NCI-H2029 treated with DMSO at 0.1 percent for 48 hours (cell line): Measurements from ENCODE around the gene ARID4B.
A peak's percentile ranks its signal among the peaks of the same experiment; 100 is the strongest.
"Not testable (repeated sequence)": the region's sequence is repeated elsewhere in the genome, so short reads cannot be mapped to it uniquely, and the experiment has no call there.

Source experiments
- DNase-seq: peaks from one replicate; lab custom pipeline; 2025; lab: John Stamatoyannopoulos, UW

ARID4B gene, protein sequence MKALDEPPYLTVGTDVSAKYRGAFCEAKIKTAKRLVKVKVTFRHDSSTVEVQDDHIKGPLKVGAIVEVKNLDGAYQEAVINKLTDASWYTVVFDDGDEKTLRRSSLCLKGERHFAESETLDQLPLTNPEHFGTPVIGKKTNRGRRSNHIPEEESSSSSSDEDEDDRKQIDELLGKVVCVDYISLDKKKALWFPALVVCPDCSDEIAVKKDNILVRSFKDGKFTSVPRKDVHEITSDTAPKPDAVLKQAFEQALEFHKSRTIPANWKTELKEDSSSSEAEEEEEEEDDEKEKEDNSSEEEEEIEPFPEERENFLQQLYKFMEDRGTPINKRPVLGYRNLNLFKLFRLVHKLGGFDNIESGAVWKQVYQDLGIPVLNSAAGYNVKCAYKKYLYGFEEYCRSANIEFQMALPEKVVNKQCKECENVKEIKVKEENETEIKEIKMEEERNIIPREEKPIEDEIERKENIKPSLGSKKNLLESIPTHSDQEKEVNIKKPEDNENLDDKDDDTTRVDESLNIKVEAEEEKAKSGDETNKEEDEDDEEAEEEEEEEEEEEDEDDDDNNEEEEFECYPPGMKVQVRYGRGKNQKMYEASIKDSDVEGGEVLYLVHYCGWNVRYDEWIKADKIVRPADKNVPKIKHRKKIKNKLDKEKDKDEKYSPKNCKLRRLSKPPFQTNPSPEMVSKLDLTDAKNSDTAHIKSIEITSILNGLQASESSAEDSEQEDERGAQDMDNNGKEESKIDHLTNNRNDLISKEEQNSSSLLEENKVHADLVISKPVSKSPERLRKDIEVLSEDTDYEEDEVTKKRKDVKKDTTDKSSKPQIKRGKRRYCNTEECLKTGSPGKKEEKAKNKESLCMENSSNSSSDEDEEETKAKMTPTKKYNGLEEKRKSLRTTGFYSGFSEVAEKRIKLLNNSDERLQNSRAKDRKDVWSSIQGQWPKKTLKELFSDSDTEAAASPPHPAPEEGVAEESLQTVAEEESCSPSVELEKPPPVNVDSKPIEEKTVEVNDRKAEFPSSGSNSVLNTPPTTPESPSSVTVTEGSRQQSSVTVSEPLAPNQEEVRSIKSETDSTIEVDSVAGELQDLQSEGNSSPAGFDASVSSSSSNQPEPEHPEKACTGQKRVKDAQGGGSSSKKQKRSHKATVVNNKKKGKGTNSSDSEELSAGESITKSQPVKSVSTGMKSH (N-terminal part only)

GRCh38 chr1:235327559-235328270, at the start of gene ARID4B:
TSS of gene ARID4B (minus strand) at chr1:235328179. CDS start at chr1:235326919, 1,260 bp downstream.
- no peak for DNase-seq

DNA sequence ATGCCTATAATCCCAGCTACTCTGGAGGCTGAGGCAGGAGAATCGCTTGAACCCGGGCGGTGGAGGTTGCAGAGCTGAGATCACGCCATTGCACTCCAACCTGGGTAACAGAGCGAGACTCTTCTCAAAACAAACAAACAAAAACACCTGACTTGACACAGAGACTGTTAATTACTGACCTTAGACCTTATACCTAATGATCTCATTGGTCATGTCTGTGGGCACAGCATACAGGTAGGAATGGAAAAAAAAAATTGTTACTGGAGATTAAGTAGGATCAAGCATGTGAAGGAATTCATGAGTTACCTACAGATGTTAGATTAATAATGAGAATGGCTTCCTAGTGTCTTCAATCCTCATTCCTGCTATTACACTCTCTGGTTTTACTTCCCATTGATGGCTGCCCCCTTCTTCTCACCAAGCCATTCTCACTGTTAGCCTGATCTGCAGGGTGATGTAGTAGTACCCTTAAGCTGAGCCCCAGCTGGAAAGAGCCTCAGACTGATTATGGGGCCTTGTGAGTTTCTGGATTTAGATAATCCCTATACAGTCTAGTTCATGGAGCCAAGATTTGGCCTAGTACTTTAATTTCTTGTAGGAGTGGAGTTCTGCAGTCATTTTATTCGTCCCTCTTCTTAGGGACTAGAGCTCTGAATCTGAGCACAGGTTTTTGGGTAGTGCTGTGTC, 48.1 kb upstream of the ARID4B start:
- DNase-seq: no peak

DNA sequence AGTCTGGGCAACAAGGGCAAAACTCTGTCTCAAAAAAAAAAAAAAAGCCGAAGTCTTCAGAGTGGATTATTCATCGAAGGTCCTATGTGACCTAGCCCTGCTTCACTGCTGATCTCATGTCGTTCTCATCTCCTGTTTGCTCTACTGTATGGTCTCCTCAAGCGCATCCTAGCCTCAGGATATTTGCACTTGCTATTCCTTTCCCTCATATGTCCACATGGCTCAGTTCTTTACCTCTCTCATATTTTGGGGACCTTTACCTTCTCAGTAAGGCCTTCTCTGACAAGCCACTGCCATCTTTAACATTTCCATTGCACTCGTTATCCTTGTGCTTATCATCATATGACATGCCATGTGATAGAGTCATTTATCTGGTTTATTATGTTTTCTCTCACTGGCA, 41.8 kb upstream of the ARID4B start:
- no peak for DNase-seq

GRCh38 chr1:235368428-235368827, 40.4 kb upstream of the ARID4B start:
- DNase-seq: no peak

- peak; percentile 79 for DNase-seq
These were observed 39.3 kb upstream of the ARID4B start, which contains the start of gene TBCE for GRCh38 chr1:235367000-235367908. TSS of gene TBCE (plus strand) at chr1:235367427. CDS start at chr1:235380050, 12,623 bp downstream.

DNA sequence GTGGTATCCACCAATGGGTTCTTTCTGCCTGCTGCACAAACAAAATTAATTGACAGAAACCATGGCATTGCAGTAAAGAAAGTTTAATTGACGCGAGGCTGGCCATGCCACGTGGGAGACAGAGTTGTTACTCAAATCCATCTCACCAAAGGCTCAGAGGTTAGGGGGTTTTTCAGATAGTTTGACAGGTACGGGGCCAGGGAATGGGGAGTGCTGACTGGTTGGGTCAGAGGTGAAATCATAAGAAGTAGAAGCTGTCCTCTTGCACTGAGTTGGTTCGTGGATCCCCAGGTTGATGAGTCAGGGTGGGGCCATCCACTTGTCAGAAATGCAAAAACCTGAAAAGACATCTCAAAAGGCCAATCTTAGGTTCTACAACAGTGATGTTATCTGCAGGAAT, 38.3 kb upstream of the ARID4B start:
- DNase-seq: no peak

GRCh38 chr1:235364189-235364588, 36.2 kb upstream of the ARID4B start:
- DNase-seq: not testable (repeated sequence)

DNA sequence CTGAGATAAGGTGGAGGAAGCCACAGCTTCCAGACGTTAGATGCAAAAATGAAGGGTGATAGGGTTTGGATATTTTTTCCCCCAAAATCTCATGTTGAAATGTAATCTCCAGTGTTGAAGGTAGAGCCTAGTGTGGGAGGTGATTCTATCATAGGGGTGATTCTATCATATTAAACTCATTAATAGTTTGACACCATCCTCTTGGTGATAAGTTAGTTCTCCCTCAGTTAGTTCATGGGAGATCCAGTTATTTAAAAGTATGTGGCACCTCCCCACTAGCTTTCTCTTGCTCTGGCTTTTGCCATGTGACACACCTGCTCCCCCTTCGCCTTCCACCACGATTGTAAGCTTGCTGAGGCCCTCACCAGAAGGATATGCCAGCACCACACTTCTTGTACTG, 30.9 kb upstream of the ARID4B start:
- DNase-seq: no peak

DNA sequence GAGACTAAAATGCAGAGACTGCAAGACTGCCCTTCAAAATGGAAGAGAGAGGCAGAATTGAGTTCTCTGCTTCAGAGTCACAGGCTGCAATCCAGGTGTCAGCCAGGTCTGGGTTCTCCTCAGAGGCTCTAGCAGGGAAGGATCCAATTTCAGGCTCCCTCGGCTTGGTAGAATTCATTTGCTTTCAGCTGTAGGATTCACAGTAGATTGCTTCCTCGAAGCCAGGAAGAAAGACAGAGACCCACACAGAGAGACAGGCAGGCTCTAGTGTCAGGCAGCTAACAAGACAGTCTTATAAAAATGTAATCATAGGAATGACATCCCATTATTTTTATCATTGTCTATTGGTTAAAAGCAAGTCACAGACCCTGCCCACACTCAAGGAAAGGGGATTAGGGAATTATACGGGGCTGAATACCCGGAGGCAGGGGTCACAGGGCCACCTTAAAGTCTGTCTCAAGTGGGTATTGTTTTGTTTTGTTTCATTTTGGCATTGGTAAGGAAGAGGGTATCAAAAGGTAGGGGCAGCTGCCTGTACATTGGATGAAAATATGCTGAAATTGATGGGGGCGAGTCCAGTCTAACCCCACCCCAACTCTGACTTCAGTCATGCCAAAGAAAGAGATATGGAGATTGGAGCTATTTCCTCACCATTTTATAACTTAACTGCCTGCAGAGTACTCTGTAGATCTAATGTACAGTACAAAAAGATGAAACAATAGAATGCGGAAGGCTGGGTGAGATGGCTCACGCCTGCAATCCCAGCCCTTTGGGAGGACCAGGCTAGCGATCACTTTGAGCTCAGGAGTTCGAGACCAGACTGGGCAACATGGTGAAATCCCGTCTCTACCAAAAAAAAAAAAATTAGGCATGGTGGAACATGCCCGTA, 29.8 kb upstream of the ARID4B start:
- no peak for DNase-seq

- no peak for DNase-seq
These were observed 23.9 kb upstream of the ARID4B start for GRCh38 chr1:235351898-235352297.

DNA sequence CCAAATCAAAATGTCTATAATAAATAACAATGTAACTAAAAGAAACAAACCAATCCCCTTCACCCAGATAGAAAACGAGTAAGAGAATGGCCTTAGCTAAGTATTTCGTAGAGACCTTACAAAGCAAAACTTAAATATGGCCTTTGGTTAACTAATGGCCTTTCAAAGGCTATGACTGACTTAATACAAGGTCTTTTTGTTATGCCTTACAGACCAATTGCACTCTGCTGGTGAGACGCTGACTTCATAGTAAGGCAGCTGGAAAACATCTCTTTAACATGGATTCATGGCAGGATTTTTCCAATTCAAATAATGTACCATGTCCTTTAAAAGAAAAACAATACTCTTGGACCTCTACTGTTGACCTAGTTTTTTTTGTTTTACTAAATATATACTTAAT, 23.5 kb upstream of the ARID4B start:
- DNase-seq: no peak

- no peak for DNase-seq
These were observed 15.7 kb upstream of the ARID4B start for GRCh38 chr1:235343726-235344125.

- DNase-seq: no peak
These were observed 14.5 kb upstream of the ARID4B start for GRCh38 chr1:235342471-235342870.

GRCh38 chr1:235342039-235342438, 14.1 kb upstream of the ARID4B start:
- no peak for DNase-seq

GRCh38 chr1:235341334-235341733, 13.4 kb upstream of the ARID4B start:
- no peak for DNase-seq

GRCh38 chr1:235339746-235340145, 11.8 kb upstream of the ARID4B start:
- no peak for DNase-seq

DNA sequence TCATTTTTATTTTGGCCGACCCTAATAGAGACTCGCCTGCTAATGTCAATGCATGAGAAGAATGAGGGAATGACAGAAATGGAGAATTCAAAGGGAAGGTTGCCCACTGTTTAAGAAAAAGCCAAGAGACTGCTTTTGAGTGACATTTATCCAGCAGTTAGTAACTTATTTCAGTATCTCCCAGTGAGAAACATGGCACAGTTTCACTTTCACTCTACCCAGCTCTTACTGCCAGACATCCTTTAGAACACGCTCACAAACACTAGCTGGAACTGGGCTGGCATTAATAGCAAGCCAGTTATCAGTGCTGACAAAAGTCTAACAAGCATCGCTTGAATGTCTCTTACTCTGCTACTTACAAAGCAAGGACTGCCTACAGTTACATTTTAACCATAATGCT, 8.9 kb upstream of the ARID4B start:
- no peak for DNase-seq

DNA sequence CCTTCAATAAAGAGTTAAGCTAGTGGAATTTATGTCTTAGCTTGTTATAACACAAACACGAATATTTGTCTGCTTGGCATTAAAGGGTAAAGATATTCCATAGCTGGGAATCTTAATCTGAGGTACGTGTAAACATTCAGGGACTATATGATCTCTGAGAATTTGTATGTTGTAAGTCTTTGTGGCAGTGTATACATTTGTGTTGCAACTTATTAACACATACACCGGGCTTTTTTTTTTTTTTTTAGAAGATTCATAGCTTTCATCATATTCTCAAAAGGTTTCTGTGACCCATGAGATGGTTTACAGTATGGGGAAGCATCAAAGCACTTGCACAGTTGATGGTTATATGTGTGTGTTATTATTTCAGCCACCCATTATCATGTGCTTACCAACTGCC, 3.4 kb upstream of the ARID4B start:
- no peak for DNase-seq

DNA sequence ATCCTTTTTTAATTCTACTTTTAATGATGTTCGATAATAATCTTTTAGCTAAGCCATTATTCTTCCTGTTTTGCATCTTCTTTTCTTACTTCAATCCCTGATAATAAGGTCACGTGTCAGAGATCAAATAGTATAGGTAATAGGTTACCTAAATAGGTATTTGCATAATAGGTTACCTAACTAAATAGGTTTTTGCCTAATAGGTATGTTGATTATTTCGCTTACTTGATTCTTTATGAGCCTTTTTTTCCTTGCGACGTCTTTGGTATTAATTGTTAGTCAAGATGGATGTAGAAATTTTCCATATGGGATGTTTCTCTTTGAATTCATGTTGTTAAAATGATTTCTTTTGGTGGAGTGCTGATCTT, 2.9 kb upstream of the ARID4B start:
- DNase-seq: no peak
